ENCODE data around the gene WIPF1. TPM values are rescaled to one million over a fixed set of nuclear protein-coding genes. Genes with fewer than 3 reads are reported as not detected.

The WIPF1 gene
- total RNA-seq, 2 donors from 2014 or later: 8.0 to 15.5 TPM

DNA sequence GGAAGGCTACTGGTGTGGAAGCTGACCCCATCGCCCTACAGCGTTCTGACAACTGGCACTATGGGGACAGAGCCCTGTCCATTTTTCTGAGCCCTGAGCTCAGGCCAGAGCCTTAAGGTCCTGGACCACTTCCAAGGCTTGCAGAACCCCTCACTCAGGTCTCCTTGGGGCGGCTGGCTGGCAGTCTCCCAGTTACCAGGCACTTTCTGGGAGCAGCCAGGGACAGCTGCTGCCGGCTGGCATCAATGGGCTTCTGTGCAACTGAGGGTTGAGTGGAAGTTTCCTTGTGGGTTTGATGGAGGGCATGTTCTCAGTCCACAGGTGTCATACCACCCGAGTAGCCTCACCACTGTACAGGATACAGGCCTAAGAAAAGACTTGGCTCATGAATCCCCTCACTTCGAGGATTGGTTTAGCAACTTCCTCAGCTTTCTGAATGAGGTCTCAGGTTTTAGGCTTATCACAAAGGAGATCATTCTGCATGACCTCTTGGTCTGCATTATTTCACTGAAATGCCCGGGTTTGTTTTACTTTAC is 27.4 kb upstream of the WIPF1 start:
- intact Hi-C loops (cut with DNase I): no loop called here
- WGBS, 2 donors: 83 to 93% methylated on average over 4 to 7 of the region's 7 CpGs
- no peak overlapping the region for H3K4me3 ChIP-seq
- TF ChIP-seq, protein P1, sequence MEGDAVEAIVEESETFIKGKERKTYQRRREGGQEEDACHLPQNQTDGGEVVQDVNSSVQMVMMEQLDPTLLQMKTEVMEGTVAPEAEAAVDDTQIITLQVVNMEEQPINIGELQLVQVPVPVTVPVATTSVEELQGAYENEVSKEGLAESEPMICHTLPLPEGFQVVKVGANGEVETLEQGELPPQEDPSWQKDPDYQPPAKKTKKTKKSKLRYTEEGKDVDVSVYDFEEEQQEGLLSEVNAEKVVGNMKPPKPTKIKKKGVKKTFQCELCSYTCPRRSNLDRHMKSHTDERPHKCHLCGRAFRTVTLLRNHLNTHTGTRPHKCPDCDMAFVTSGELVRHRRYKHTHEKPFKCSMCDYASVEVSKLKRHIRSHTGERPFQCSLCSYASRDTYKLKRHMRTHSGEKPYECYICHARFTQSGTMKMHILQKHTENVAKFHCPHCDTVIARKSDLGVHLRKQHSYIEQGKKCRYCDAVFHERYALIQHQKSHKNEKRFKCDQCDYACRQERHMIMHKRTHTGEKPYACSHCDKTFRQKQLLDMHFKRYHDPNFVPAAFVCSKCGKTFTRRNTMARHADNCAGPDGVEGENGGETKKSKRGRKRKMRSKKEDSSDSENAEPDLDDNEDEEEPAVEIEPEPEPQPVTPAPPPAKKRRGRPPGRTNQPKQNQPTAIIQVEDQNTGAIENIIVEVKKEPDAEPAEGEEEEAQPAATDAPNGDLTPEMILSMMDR (IDR thresholded peaks at IDR 0.05): no peak
- TF ChIP-seq POLR2A (IDR thresholded peaks at IDR 0.05): no peak
- no peak for ATAC-seq
- H3K27me3 ChIP-seq: no peaks in the 10 kb centered on the region
- H3K36me3 ChIP-seq (replicated peaks in 1 of 2; ENCODE audit: insufficient read depth in 1 of 2, low read depth in 2 of 2): no peaks in the 10 kb centered on the region
- no peaks in the 10 kb centered on the region for H3K9me3 ChIP-seq
- no peak for DNase-seq
- H3K4me1 ChIP-seq: no peaks in the 10 kb centered on the region
- no peak overlapping the region for H3K27ac ChIP-seq

DNA sequence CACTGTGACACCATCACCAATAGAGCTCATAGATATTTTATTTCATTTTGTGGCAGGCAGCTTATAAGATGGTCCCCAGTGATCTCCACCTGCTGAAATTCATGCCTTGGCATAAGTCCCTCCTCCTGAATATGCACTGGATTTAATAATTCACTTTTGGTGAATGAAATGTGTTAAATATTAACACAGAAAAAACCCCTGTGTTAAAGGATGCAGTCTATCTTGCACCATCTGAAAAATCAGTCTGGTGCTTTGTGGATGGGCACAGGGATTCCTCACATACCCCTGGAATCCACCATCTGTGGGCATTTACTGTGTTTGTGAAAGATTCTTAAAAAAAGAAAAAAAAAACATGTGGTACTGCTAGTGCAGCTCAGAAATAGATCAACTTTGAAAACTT is 26.1 kb upstream of the WIPF1 start:
- TF ChIP-seq, protein P1 (IDR thresholded peaks at IDR 0.05): no peak
- no peak for TF ChIP-seq POLR2A (IDR thresholded peaks at IDR 0.05)
- Histone ChIP-seq H3K36me3 (replicated peaks in 1 of 2; ENCODE audit: insufficient read depth in 1 of 2, low read depth in 2 of 2) (no peaks in the 10 kb centered on the region), H3K4me3 (no peak overlapping the region), H3K27ac (no peak overlapping the region), H3K9me3 (no peaks in the 10 kb centered on the region), H3K4me1 (no peaks in the 10 kb centered on the region), H3K27me3 (no peaks in the 10 kb centered on the region)
- intact Hi-C loops (cut with DNase I): no loop called here
- no peak for DNase-seq
- no peak for ATAC-seq

DNA sequence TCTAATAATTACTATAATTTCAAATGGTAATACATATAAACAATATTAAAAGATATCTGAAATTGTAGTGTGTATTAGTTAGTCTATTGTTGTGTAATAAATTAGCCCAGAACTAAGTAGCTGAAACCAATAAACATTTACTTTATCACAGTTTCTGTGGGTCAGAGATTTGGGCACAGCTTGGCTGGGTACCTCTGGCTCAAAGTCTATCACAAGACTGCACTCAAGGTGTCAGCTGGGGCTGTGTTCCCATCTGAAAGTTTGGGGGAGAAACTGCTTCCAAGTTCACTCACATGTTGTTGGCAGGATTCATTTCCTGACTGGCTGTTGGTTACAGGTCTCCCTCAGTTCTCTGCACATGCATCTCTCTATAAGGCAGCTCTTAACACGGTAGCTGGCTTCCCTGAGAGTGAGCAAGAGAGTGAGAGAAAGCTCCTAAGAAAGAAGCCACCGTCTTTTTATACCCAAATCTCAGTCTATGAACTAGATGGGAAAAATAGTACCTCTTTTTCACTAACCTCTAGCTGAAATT is 25.6 kb upstream of the WIPF1 start:
- Histone ChIP-seq H3K4me3 (no peak overlapping the region), H3K27me3 (no peaks in the 10 kb centered on the region), H3K27ac (no peak overlapping the region), H3K4me1 (no peaks in the 10 kb centered on the region), H3K36me3 (replicated peaks in 1 of 2; ENCODE audit: insufficient read depth in 1 of 2, low read depth in 2 of 2) (no peaks in the 10 kb centered on the region), H3K9me3 (no peaks in the 10 kb centered on the region)
- WGBS, 2 donors: 72 to 74% methylated on average over 2 of the region's 2 CpGs
- no peak for DNase-seq
- TF ChIP-seq, protein P1 (IDR thresholded peaks at IDR 0.05): no peak
- TF ChIP-seq POLR2A (IDR thresholded peaks at IDR 0.05): no peak
- intact Hi-C loops (cut with DNase I): no loop called here
- ATAC-seq: no peak

DNA sequence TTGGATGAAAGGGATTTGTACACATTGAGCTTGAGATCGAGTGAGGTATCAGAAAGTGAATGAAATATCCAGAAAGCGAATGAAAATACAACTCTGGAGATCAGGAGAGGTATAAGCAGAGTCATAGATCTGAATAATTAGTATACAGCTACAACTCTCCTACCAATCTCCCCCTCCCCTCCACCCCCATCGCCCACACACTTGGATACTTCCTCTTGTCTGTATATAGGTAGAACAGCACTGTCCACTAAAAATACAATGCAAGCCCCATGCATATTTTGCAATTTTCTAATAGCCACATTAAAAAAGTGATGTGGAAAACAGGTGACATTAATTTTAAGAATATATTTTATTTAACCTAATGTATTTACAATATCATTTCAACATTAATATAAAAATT is 23.7 kb upstream of the WIPF1 start:
- Histone ChIP-seq H3K27ac (no peak overlapping the region), H3K9me3 (no peaks in the 10 kb centered on the region), H3K4me1 (no peaks in the 10 kb centered on the region), H3K4me3 (no peak overlapping the region), H3K27me3 (no peaks in the 10 kb centered on the region), H3K36me3 (replicated peaks in 1 of 2; ENCODE audit: insufficient read depth in 1 of 2, low read depth in 2 of 2) (no peaks in the 10 kb centered on the region)
- no peak for DNase-seq
- ATAC-seq: no peak
- 93 to 95% methylated on average over 3 of the region's 3 CpGs for WGBS, 2 donors
- TF ChIP-seq POLR2A (IDR thresholded peaks at IDR 0.05): no peak
- TF ChIP-seq, protein P1 (IDR thresholded peaks at IDR 0.05): no peak
- intact Hi-C loops (cut with DNase I): no loop called here

DNA sequence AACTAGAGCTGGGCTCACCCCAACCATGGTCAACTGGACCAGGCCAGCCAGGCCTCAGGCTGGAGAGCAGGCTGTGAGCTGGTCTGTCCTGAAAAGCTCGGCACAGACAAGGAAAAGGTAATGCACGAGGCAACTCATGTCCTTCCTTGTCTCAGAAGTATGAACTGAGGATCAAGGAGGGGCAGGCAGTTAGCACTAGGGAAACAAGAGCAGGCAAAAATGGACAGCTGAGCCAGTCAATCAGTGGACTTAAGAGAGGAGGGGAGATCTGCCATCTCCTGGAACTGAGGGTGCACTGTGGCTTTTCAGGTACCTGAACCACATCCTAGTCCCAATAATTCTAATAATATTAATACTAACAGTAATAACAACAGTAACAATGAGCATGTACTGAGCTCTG is 20.6 kb upstream of the WIPF1 start:
- no peak overlapping the region for H3K4me3 ChIP-seq
- H3K27ac ChIP-seq: no peak overlapping the region
- H3K36me3 ChIP-seq (replicated peaks in 1 of 2; ENCODE audit: insufficient read depth in 1 of 2, low read depth in 2 of 2): no peaks in the 10 kb centered on the region
- H3K4me1 ChIP-seq: peaks cover 21% of the 10 kb centered on the region
- WGBS, 2 donors: 84 to 100% methylated on average over 2 of the region's 2 CpGs
- intact Hi-C loops (cut with DNase I): no loop called here
- no peaks in the 10 kb centered on the region for H3K27me3 ChIP-seq
- DNase-seq (no peak), ATAC-seq (no peak)
- no peaks in the 10 kb centered on the region for H3K9me3 ChIP-seq
- TF ChIP-seq POLR2A (IDR thresholded peaks at IDR 0.05): no peak
- TF ChIP-seq, protein P1 (IDR thresholded peaks at IDR 0.05): no peak

All from body of pancreas (tissue), 4 donors.